Transverse colon (tissue), 4 donors: ENCODE results near the gene METTL14.

ENCODE experiments used
- CTCF ChIP-seq, 5 experiments: fragments of 200-600 bp in 3 of 5; fragments of 450-650 bp in 2 of 5; sonication (generic) in 3 of 5; IDR thresholded peaks; 1 replicate in 2 of 5; 2 replicates in 3 of 5; pipeline ENCODE4 v1.5.1; 2016 to 2017; ENCODE audit warnings: antibody characterized with exemption in 5 of 5, inconsistent platforms in 3 of 5, mild to moderate bottlenecking in 2 of 5, moderate library complexity in 1 of 5
- POLR2A ChIP-seq: fragments of 450-650 bp; IDR thresholded peaks from one replicate; pipeline ENCODE4 v1.6.1; 2016; ENCODE audit warnings: antibody characterized with exemption, mild to moderate bottlenecking, moderate library complexity
- POLR2AphosphoS5 ChIP-seq, 3 donors: sonication (generic); formaldehyde crosslinking; IDR thresholded peaks; one replicate each; pipeline ENCODE4 v1.6.1; 2016; ENCODE audit warnings: antibody characterized with exemption in 3 of 3

DNA sequence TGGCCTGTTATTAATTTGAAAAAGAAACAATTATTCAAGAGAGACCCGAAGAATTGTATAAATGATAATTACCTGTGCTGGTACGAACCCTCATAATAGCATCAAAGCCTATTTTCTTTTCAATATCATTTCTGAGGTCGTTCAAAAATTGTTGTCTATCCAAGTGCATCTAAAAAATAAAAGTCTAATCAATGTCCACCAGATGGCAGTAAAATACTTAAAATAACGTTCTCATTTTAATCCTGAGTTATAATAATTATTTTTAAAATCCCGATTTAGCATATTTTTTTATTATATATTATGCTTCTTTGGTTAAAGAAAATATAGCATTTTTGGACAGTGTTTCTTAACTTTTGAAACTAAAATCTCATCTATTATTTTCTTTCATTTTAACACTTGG is 55.7 kb downstream of the METTL14 start:
- peak; percentile 40 to 53 (median 46) for TF ChIP-seq CTCF (IDR thresholded peaks at IDR 0.05)
- no peak for TF ChIP-seq POLR2A
- no peak for TF ChIP-seq POLR2AphosphoS5 (IDR thresholded peaks at IDR 0.05)
